NCI-H510A treated with DMSO at 0.1 percent for 48 hours (cell line): ENCODE results near the gene FBLIM1.

Experiments used
- DNase-seq: peaks from one replicate; lab custom pipeline; 2025; lab: John Stamatoyannopoulos, UW

Gene FBLIM1

DNA sequence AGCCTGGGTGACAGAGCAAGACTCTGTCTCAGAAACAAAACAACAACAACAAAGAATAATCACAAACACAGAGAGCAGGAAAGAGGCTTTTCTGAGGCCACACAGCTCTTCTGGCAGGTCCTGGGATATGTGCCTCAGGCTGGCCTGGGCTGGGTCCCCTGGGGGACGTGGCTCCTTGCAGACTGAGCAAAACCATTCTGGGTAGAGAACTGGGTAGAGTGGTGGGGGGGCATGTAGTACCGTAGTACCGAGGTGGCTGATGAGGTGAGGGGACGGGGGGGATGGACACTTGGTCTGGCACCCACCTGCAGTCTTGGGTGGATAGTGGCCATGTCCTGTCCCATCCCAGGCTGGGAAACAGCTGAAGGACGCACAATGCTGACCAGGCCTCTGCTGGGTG lies 10.3 kb upstream of the FBLIM1 start:
- DNase-seq = no peak

DNA sequence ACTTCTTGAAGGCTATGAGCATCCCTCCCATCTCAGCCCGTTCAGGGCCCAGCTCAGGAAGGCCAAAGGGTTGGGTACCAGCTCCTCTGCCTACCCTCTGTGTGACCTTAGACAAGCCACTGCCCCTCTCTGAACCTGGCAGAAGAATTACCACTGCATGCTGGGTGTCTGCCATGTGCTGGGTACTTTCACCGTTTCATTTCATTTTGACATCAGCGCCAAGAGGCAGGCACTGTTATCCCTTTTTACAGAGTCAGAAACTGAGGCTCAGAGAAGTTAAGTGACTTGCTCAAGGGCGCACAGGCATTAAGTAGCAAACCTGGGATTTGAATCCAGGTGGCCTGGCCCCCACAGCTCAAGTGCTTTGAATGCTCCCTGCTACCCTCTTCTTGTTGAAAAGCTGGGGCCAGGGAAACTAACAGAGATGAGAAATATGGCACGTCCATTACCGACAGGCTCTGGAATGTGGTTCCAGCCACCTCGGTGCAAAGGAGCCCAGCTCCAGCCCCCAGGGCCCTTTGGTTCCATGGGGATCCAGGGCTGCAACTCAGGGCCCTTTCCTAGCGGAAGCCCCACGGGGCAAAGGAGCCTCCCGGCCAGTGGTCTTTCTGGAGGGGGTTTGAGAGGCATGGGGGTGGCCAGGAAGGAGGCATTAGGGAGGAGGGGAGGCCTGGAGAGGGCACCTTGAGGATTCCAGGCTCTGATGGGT lies 9.8 kb upstream of the FBLIM1 start:
- no peak for DNase-seq

GRCh38 chr1:15749399-15750291 lies 8.9 kb upstream of the FBLIM1 start:
- no peak for DNase-seq

DNA sequence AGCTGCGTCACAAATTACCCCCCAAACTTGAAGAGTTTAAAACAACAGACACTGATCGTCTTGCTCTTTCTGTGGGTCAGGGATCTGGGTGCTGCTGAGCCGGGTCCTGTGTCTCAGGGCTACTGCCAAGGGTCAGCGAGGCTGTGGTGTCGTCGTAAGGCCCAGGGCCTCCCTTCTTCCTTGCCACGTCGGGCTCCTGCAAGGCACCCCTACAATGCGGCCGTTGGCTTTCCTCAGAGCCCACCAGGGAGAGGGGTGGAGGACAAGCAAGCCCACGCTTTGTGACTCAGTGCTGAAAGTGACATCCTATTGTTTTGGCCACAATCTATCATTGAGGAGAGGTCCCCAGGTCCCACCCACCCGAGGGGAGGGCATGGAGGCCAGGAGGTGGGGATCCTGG lies 7.7 kb upstream of the FBLIM1 start:
- no peak for DNase-seq

GRCh38 chr1:15751717-15752116 lies 6.9 kb upstream of the FBLIM1 start:
- DNase-seq = no peak

GRCh38 chr1:15753776-15754175 lies 4.8 kb upstream of the FBLIM1 start:
- DNase-seq = no peak

GRCh38 chr1:15755021-15755645 lies 3.5 kb upstream of the FBLIM1 start:
- no peak for DNase-seq

DNA sequence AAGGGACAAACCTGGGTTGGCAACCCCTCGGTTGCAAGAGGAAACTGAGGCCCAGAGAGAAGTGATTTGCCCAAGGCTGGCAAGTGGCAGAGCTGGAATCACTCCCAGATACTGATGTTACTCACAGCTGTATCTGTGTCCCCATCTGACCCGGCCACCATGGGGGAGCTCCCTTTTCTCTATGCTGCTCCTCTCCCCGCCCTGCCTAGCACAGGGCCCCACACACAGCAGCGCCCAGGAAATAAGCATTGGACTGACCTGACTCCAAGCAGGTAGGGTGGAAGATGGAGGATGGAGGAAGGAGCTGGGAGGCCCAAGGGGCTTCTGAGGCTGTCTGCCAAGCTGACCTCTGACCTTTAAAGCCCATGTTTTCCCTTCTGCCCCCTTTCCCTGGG lies 3.0 kb upstream of the FBLIM1 start:
- no peak for DNase-seq

DNA sequence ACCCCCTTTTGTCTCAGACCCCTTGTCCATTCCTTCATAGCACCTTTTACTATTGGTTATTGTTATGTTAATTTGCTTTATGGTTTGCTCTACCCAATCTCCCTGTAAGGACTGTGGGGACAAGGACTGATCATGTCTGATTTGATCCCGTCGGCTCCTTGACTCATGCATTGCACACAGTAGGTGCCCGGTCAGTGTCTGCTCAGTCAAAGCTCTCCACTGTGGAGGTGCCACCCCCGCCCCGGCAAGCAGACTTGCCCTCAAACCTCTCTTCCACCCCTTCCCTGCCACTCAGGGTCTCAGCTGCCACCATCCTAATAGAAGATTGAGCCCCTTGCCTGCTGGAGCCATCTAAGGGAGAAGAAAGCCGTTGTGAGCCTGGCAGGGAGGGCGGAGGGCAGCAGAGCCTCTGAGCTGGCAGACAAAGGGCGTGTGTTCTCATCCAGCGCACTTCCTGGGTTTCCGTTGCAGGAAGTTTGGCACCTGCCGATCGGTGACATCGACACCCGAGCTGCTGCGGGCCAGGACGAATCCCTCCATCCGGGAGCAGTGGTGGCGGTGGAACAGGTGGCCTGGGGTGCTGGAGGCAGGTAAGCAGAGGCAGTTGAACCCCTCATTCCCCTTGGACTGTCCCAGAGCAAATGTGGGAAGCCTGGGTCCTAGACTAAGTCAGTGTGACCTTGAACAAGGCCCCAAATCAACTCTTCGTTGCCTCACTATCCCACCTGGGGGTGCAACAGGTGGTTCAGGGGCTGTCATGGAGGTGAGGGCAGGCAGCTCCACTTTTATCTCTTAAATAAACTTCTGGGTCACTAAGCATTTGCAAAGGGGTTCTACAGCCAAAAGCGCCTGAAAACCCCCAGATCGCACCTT lies 2.2 kb upstream of the FBLIM1 start:
- DNase-seq = peak; percentile 96

DNA sequence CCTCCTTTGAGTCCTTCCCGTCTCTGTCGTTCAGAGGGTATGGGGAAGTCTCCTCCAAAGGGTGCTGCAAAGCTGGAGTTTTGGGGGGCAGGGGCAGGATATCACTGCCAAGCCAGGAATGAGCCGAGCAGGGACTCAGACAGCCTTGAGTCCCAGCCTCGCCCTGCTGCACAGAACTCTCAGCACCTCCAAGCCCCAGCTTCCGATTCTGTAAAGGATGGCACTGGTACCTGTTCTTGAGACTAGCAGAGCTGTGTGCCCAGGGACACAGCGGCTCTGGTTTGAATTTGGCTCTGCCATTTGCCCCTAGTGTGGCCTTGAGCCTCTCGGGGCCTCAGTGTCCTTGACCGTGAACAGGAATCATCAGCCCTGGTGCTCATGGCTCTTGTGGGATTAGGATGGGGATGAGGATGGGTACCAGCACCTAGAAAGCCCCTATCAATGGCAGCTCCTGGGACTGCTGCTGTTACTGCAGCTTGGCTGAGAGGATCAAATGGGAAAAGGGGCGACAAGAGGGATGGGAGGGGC lies 1.5 kb upstream of the FBLIM1 start:
- peak; percentile 60 for DNase-seq

DNA sequence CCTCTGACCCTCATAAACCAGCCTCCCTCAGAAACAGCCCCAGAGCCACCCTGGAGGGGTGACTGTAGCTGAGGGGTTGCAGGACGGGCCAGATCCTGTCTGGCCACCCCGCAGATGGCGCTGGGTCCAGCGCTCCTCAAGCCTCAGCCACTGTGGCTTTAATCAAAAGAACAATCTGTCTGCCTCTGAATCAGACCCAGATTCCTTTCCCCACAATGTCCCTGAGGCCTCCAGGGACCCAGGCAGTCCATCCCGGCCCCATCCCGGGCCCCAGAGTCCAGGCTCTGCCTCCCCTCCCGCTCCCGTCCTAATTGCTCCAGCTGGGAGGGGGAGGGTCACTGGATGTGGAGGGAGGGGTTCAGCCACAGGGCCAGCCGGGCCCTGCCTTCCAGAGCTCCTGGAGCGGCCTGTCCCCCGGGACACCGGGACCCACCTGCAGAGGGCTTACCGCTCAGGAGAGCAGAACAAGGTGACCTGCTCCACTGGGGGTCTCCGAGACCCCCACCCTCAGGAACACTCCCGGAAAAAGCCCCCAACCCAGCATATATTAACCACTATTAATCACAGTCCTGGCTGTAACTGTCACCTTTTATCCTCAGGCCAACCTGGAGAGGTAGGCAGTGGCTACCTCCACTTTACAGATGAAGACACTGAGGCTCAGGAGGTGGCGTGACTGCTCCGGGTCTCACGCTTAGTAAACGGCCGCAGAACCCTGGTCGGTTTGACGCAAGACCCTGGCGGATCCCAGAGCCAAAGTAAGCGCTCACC lies 836 bp upstream of the FBLIM1 start:
- DNase-seq = no peak

DNA sequence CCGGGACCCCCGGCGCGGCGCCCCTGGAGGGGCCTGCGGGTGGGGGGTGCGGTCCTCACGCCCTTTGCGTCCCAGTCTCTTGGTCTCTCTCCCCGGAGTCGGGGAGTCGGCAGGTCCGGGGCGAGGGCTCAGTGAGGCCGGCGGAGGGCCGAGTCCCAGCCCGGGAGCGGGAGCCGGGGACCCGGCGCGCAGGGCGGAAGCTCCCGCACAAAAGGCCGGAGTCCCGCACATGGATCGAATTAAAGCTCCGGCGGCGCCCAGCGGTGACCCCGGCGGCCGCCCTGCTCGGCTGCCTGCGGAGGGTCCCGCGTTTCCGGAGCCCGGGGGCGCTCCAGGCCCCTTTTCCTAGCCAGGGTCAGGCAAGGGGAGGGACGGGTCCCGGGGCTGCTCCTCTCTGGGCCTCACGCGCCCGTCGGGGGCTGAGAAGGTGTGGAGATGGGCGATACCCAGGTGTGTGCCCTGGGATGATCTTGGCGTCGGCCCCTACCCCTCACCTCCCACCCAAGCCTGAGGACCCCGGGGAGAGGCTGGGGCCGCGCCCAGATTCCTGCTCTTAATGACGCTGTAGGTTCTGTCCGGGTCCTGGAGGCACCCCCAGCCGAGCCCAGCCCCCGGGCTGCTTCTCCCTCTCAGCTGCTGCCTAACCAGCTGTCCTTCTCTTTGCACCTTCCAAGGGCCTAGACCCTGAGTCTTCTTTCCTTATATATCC lies 512 bp downstream of the FBLIM1 start:
- DNase-seq = no peak

DNA sequence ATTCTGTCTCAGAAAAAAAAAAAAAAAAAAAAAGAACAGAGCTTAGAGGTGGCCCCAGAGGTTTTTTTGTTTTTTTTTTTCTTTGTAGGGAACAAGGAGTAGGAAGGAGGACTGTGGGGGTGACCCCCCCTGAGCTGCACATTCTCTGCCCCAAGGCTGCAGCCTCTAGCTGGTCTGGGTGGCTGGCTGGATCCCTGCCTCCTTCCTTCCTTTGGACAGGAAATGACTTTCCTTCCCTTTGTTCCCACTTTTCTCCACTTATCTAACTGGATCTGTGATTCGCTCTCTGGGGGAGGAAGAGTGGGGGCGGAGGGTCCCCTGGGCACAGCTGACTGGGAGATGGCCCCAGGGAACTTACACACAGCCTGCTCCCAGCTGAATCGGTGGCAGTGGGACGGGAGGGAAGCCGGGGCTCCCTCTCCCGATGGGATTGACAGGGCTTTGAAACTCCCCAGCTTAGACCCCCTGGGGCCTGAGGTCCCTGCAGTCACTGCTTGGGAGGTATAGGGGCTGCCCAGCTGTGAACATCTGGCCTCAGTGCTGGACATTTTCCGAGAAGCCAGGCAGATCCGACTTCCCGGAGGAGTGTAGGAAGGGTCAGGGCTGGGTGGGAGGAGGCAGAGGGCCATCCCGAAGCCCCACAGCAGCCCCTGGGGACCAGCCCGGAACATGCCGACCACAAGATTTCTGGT lies 2.1 kb downstream of the FBLIM1 start:
- DNase-seq = no peak

DNA sequence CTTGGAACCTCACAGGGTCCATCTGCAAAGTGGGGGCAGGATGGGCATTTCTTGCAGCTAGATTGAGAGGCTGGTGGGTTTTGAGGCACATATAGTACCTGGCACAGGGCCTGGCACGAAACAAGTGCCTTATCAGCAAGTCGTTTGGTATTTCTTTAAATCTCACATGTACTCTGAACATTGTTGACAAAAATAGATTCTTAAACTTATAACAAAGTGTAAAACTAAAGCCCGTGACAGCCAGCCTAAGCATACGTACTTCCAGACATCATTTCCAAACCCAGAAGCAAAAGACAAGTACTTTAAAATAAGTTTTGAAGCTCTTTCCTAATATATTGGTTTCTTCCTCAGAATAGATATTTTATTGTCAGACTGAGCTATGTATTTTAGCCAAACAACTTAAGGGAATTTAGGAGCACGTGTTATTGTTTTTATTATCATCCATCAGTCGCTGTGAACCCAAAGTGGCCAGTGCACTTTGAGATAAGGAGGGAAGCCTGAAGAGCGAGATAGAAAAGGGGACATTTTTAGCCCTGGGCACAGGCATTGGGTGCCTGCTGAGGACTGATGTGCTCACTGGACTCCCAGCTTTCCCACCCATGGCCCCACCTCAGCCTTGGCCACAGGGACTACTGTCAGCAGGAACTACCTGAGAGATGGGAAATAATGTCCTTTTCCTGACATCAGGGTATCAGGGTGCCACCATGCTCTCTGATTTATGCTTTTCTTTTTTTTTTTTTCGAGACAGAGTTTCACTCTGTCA lies 3.0 kb downstream of the FBLIM1 start:
- no peak for DNase-seq

DNA sequence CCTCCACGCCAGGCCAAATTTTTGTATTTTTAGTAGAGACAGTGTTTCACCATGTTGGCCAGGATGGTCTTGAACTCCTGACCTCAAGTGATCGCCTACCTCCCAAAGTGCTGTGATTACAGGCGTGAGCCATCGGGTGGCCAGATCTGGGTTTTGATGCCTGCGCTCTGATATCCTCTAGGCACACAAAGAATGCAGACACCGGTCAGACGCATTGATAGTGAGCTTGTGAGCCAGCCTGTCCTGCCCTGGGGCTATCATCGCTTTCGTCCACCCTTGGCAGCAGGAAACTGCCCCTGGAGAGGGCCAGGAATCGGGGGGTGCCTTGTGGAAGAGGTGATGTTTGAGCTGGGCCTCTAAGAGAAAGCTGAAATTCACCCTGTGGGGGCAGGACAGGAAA lies 4.0 kb downstream of the FBLIM1 start:
- DNase-seq = no peak

GRCh38 chr1:15764269-15764764 lies 5.7 kb downstream of the FBLIM1 start:
- DNase-seq = peak; percentile 60

GRCh38 chr1:15764890-15765289 lies 6.3 kb downstream of the FBLIM1 start:
- no peak for DNase-seq

DNA sequence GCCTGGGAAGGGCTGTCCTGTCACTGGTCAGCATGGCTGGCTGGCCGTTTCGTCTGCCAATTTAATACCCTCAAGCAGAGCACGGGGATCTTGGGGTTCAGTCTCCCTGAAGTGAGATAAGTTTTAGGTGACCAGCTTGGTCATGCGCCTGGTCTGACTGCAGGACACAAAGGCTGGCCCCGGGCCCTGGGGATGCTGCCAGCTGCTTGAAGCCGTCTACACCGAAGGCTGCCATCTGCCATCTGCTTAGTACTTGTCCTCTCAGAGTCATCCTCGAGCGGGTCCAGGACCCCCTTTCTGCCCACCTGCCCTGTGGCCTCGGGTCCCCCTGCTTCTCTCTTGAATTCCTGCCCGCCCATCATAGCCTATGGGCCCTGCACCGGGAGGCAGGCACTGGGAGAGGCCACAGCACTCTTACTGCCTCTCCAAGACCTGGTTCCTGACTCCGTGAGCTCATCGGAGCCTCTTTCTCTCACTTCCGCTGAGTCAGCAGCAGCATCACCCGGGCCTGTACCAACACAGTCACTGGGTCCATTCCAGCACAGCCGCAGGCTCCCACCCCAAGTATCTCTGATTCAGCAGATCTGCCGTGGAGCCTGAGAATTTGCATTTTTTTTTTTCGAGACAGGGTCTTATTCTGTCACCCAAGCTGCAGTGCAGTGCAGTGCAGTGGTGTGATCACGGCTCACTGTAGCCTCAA lies 7.0 kb downstream of the FBLIM1 start:
- no peak for DNase-seq
